Fibroblast of pulmonary artery (primary cell): Measurements from ENCODE around the gene LRP1B.

ENCODE experiments used
- DNase-seq: peaks from one replicate; pipeline ENCODE4 v3.0.0-alpha.2; 2010; ENCODE audit warnings: low read depth
- H3K4me3 ChIP-seq: replicated peaks from 2 replicates; pipeline ENCODE4 v1.5.1; 2011; ENCODE audit warnings: low read depth, mild to moderate bottlenecking, control low read depth, low read length, moderate library complexity
- TF ChIP-seq, protein P1 (sequence below): IDR thresholded peaks from 2 replicates; pipeline ENCODE4 v1.5.1; 2011; ENCODE audit warnings: mild to moderate bottlenecking, control low read depth, low read length, inconsistent platforms; ENCODE audit errors: missing control alignments

Gene LRP1B

DNA sequence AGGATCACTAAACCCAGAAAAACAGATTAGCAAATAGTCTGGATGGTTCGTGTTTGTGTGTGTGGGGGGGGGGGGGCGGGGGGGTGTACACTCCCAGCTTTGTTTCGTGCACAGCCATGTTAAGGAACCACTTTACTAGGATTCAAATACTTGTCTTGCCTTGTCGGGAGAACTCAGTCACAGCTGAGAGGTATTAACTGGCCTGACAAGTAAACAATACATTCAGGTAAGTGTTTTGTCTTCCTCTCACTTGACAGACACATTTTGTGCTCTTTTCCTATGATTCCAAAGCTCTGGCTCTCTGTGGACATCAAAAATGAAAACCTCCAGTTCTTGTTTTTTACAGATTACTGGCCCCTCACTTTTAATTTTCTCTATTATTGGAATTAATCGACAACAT, 173.5 kb downstream of the LRP1B start:
- DNase-seq = no peak
- H3K4me3 ChIP-seq = no peak overlapping the region
- TF ChIP-seq, protein P1, sequence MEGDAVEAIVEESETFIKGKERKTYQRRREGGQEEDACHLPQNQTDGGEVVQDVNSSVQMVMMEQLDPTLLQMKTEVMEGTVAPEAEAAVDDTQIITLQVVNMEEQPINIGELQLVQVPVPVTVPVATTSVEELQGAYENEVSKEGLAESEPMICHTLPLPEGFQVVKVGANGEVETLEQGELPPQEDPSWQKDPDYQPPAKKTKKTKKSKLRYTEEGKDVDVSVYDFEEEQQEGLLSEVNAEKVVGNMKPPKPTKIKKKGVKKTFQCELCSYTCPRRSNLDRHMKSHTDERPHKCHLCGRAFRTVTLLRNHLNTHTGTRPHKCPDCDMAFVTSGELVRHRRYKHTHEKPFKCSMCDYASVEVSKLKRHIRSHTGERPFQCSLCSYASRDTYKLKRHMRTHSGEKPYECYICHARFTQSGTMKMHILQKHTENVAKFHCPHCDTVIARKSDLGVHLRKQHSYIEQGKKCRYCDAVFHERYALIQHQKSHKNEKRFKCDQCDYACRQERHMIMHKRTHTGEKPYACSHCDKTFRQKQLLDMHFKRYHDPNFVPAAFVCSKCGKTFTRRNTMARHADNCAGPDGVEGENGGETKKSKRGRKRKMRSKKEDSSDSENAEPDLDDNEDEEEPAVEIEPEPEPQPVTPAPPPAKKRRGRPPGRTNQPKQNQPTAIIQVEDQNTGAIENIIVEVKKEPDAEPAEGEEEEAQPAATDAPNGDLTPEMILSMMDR = no peak

DNA sequence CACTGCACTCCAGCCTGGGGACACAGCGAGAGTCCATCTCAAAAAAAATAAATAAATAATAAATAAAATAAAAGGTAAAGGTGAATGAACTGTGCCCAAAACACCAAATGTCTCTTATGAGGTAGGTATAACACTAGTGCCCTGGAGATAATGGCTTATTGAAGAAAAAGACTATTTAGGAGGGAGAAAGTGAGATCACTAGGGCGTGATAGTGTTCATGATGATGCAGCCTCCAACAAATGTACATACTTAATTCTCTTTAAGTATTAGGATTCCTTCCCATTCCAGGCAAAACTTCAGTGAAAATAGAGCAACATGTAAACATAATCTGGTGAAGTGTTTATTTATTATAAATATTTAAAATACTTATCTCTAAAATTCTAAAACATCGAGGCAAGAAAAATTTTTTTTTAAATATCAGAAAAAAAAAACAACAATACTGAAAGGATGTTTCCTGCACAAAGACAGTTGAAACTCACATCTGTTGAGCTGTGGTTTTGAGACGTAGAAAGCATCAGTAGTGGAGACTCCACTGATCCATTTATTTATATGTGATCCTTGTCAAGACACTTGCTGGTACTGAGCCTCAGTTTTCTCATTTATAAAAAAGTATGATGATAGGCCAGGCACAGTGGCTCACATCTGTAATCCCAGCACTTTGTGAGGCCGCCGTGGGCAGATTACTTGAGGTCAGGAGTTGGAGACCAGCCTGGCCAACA, 183.3 kb downstream of the LRP1B start:
- TF ChIP-seq, protein P1 = no peak
- no peak overlapping the region for H3K4me3 ChIP-seq
- DNase-seq = no peak

DNA sequence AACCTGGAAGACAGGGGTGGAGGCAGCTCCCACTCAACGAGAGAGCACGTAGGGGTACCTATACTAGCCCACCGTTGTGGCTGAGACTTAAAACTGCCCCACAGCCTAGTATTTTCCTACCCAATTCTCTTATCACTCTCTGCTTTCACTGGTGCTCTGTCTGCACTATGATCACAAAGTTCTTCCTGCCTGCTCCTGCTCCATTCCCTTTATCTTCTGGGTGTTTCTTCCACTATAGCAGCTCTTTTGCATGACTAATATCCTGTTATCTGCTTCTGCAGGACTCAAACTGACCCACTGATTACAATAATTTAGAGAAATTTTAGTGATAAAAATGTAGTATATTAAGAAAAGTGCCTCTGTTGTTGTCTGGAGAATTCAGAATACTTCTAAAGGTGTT, 184.8 kb downstream of the LRP1B start:
- no peak overlapping the region for H3K4me3 ChIP-seq
- no peak for DNase-seq
- TF ChIP-seq, protein P1 = no peak

DNA sequence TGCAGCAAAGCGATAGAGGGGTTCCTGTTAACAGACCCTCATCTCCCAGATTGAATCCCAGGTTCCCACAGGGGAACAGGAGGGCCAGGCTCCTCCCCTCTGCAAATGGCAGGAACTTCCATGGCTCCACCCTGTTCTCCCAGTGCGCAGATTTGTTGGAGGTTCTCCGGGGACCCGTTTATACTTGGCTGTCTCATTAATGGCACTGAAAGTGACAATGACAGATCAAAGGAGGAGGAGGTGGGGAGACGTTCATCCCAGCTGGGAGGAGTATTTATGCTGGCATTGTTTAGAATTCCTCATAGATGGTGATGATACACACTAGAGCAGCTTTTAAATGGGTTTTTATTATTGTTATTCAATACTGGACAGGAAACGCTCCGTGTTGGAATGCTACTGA, 186.9 kb downstream of the LRP1B start:
- DNase-seq = no peak
- TF ChIP-seq, protein P1 = no peak
- H3K4me3 ChIP-seq = no peak overlapping the region

DNA sequence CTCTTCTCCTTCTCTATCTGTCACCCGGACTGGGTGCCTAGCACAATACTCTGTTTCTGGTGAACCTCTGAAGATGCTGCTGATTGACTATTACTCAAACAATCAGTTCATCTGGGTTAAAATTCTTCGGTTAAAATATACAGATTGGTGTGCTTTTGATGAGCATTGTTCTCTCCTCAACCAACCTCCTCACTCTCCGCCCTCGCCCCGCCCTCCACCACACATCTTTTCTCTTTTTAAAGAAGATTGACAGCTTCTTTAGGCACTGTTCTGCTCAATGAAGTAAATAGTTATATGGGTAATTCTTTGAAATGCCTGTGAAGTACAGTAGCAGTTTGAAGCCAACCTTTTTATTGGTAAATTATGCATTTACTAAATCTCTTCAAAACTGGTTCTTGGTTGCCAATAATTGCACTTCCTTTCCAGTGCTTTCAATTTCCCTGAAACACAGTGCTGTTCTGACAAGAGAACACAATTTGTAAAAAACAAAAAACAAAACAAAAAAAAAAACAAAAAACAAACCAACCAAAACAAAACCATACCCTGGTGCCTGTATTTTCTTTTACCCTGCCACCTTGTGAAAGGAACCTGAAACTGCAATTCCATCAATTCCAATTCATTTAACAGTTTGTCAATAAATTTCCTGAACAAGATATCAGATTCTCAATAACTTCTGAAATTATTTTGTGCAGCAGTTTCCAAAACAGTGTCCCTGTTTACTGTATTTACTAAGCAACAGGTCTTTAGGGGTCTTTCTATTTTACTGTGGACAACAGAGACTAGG, 188.6 kb downstream of the LRP1B start:
- DNase-seq = no peak
- no peak overlapping the region for H3K4me3 ChIP-seq
- TF ChIP-seq, protein P1 = peak; percentile 37

DNA sequence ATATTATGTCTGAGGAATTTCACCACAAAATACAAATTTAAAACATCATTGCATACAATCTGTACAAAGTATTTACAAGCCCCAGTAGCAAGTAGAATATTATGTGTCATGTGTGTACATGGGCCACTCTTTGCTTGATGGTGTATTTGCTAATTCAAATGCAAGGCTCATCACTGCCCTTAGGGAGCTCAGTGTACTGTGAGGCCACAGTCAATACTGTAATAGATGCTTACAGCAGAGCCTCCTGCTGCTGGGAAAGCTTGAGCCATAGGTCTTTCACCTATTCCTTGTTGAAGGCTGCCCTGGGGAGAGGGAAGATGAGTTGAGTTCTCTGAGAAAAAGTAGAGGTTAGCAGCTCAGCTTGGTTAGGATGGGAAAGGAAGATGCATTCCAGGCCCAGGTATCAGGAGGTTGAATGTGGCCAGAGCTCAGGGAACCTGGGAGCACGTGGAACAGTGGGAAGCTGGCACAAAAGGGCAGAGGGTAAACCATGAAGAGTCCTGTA, 189.6 kb downstream of the LRP1B start:
- no peak for DNase-seq
- H3K4me3 ChIP-seq = no peak overlapping the region
- TF ChIP-seq, protein P1 = no peak

DNA sequence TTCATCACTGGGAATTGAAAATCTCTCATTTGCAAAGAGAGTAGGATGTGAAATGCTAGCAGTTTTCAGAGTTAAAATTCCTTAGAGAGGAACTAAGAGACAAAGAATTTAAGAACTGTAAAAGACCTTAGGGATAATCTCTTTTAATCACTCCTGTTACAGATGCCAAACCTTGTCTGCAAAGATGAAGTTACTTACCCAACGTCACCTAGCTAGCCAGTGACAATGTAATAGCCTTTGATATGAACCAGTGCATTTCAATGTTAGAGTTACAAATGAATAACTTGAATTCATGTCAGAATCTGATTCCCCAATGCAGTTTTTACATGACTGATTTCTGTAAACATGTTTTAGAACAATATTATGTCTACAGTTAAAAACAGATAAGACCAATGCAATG, 190.1 kb downstream of the LRP1B start:
- no peak for DNase-seq
- TF ChIP-seq, protein P1 = no peak

More for the DNA sequence above, 190.1 kb downstream of the LRP1B start:
- H3K4me3 ChIP-seq = no peak overlapping the region
